ENCODE results near the gene F10. TPM values are rescaled to one million over a fixed set of nuclear protein-coding genes. Genes with fewer than 3 reads are reported as not detected.

The F10 gene
- polyA plus RNA-seq, 3 donors, result 18.6 to 22.6 (median 21.8) TPM

DNA sequence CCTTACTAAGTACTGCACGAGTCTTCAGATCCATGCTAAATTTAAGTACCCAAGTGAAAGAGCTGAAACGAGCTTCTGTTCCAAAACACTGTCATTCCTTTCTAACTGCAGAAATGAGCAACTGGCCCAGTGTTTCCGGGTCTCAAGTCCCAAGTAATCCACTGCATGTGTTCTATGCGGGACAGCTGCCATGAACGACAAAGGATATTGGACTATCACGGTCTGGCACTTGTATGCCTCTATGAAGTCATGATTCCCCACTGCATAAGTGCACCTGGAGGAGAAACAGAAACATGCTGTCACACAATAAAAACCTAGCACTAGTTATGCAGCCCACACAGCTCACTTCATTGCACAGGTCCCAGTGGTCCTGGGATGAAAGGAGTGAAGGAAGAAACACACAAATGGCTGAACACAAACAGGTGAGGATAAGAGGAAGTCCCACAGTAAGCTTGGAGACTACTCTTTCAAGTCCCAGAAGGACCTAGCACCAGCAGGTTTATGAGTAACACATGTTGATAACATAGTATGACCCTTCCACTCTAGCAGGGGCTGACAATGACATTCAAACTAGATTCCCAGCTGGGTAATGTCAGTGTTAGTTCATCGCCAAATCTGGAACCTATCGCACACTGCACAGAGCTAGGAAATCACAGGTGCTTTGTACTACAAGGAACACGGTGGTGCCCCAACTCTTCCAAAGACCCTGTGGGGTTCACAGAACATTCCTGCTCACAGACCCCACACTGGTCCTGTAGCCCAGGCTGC, 74.6 kb downstream of the F10 start:
- no peak for DNase-seq (ENCODE audit: extremely low read depth in 1 of 11, low read depth in 9 of 11, low spot score in 4 of 11)

Other genes starting within 250 kb of the F10 start
- gene MCF2L, start 153.6 kb upstream of the F10 start, polyA plus RNA-seq (ENCODE audit: insufficient read length in 3 of 3), result 10 to 100 TPM; 29.5 to 46.9 (median 34.9) TPM
- 1 to 10 TPM; 3.5 to 3.9 (median 3.5) TPM for gene F7, start 17.0 kb upstream of the F10 start, polyA plus RNA-seq (ENCODE audit: insufficient read length in 3 of 3)
- gene PROZ, start 35.8 kb downstream of the F10 start, polyA plus RNA-seq (ENCODE audit: insufficient read length in 3 of 3), result 1 to 10 TPM; 2.4 to 4.3 (median 3.2) TPM
- 10 to 100 TPM; 57.7 to 66.6 (median 58.3) TPM for gene PCID2, start 85.9 kb downstream of the F10 start, polyA plus RNA-seq (ENCODE audit: insufficient read length in 3 of 3)
- gene CUL4A, start 86.8 kb downstream of the F10 start, polyA plus RNA-seq (ENCODE audit: insufficient read length in 3 of 3), result 10 to 100 TPM; 78.2 to 89.2 (median 87.4) TPM
- 100 to 1,000 TPM; 180 to 193 (median 192) TPM for gene LAMP1, start 174.4 kb downstream of the F10 start, polyA plus RNA-seq (ENCODE audit: insufficient read length in 3 of 3)
- gene GRTP1, start 241.3 kb downstream of the F10 start, polyA plus RNA-seq (ENCODE audit: insufficient read length in 3 of 3), result 10 to 100 TPM; 13.9 to 21.0 (median 16.9) TPM